NCI-H2196 treated with DMSO at 0.1 percent for 48 hours (cell line): ENCODE measurements around the gene SYNJ1.
"Not testable (repeated sequence)": the region's sequence is repeated elsewhere in the genome, so short reads cannot be mapped to it uniquely, and the experiment has no call there.

Source experiments
- DNase-seq: peaks from one replicate; lab custom pipeline; 2025; ENCODE audit not compliant: unreplicated experiment; lab: John Stamatoyannopoulos, UW

SYNJ1 gene

DNA sequence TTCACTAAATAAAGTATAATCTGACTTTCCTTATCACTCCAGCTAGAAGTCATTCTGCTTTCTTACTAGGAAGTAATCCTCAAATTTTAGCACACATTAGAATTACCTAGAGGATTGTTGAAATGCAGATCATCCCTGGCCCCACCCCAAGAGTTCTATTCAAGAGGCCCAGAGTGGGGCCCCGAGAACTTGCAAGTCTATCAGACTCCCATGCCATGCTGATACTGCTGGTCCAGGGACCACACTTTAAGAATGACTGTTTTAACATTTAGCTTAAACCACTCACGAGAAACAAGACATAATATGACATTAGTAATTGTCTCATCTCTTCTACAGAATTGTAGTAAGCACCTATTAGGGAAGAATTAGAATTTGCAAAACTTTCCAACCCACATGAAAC, 7.7 kb upstream of the SYNJ1 start:
- no peak for DNase-seq

DNA sequence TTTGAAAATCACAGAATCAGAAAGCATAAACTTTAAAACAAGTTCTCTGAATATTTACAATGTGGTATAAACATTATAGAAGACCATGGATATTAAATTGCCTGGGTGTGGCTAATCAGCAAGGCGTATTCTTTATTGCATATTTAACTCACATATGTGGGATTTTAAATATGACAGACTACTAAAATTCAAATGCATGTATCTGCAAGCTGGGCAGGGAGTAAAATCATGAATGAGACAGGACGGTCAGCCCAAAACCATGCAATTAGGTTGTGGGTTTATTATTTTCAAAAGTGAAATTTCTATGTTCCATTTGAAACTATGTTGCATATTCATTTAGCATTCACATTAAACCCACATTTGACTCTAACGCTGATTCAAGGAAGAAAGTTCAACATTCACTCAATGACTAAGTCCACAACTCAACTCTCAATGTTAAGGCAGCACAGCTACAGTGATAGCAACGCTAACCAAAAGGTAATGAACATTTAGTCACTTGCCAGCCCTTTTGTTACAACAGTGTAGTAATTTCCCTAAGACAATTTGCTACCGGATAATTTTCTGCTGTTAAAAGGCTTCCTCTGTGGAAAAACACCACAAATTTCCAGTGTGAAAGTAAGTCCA, 6.3 kb upstream of the SYNJ1 start:
- DNase-seq = no peak

DNA sequence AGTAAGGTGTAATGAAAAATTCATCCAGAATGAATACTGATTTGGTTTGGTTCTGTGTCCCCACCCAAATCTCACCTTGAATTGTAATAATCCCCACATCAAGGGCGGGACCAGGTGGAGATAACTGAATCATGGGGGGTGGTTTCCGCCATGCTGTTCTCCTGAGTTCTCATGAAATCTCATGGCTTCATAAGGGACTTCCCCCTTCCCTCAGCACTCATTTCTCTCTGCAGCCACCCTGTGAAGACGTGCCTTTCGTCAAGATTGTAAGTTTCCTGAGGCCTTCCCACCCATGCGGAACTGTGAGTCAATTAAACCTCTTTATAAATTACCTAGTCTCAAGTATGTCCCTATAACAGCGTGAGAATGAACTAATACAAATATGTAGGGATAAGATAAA, 5.5 kb upstream of the SYNJ1 start:
- DNase-seq = no peak

DNA sequence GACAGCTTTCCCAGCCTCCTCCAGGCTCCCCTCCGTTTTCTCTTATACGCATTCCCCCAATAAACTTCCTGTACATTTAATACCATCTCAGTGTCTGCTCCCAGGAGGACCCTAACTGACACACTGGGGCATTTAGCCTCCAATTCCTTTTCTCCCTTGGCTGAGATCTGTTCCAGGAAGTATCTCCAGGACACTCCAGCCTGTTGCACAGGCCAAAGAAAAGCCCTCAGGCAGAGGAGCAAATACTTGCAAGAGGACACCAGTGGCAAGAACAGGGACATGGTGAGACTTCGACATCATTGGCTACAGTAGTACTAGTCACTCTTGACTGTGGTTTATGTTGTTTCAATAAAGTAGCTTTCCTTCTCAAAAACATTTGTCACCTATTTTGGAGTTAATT, 4.7 kb upstream of the SYNJ1 start:
- DNase-seq = no peak

DNA sequence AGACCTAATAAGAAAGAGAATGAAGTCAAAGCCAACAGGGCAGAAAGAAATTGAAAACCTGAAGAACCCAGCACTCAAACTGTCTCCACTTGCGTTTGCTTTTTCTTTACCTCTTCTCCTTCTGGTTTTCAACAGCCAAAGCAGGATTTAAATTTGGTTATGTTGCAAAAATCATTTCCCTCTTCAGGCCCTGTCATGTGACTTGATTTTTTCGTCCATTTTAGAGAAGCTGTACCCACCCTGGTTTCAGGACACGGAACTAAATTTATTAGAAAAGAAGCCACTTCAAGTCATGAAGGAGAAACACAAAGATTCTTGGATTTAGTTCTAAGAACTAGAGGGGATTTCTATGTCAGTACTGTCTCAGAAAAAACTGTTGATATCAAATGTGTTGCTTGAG, 1.0 kb upstream of the SYNJ1 start:
- no peak for DNase-seq

DNA sequence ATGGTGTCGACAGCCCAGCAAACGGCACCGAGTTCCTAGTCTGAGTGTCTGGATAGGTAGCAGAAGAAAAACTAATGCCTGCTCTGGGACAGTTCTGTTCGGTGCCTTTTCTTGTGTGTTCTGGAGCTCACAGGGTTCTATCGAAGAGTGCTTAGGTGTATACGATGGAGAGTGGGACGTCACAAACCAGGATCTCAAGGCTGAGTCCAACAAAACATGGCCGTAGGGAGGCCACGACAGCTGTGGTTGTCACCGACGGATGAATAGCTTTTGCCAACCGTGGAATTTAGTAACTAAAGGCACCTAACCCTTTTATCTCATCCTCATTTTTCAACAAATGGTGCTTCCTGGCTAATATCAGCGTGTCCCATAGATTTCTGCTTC, 635 bp upstream of the SYNJ1 start:
- DNase-seq = no peak

DNA sequence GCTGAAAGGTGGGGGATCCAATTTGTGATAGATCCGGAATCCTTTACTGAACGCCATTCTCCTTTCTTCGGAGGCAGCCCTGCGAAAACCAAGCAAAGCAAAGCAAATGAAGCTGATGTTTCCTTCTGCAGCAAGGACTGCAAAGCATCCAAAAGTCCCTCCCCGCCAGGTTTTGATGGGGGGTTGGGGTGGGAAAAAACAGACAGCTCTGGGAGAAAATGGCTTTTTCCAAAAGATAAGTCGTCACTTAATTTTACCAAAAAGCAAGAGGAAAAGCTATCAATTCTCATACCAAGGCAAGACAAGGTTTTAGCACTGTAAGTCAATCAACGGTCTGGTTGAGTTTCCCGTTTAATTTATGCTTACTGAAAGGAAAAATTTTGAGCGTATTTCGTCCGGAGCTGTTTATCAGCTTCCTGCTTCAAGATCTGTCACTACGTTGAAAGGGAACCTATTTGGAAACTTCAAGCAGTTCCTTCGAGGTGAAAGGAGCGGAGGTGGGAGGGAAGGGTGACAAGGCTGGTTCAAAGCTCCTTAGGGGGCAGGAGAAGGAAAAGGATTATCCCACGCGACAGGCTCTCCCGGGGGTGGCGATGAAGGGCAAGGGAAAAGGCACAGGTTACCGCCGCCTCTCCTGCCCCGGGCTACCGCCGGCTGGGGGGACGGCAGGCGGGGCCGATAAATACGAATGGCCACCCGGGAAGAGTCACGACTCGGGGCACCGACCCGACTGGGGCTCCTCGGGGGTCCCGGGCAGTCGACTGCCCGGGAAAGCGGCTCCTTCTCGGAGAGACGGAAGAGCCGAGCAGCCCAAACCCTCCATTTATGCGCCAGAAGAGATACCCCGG, 750 bp downstream of the SYNJ1 start:
- DNase-seq = no peak

DNA sequence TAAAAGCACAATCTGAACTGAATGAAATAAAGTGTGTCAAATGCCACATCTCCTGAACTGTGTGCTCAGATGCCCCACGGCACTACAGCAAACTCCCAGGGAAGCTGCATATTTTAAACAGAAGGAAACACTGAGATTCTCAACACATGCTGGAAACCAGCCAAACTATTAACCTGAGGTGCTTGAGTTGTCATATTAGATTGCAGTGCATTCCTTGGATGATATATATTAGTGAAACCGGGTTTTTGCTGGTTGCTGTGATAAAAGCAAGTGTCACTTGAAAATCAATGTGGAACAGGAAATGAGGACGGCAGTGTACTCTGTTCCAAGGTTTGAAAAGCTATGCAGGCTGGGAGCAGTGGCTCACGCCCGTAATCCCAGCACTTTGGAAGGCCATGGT, 8.7 kb downstream of the SYNJ1 start:
- DNase-seq = no peak

DNA sequence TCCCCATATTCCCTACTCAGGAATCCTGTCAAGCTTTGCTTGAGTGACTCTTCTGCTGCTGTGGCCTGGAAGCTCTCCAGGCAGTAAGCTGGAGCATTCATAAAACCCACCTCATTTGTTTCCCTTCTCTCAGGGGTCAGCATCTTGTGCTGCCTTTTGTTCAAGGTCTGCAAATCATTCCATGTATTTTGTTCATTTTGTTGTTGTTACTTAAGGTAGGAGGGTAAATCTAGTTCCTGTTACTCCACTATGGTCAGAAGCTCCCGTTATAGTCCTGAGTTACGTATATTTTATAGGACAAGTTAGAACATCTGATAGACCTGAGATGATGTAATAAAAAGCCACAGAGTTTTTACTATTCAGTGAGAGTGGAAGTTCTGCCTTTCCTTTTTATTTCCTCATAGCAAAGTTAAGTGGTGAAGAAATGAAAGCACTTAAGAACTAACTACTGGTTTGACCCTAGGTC, 9.9 kb downstream of the SYNJ1 start:
- DNase-seq = no peak

DNA sequence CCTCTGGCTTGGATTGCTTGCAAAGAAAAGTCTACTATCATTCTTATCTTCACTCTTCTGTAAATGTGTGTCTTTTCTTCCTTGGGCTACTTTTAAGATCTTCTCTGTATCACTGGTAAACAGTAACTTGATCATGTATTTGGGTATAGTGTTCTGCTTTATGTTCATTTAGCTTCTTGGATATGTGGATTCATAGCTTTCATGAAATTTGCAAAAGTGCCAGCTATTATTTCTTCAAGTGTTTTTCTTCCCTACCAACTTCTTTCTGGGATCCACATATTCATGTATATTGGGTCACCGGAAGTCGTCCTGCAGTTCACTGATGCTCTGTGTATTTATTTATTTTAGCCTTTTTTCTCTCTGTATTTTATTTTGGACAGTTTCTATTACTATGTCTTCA, 11.3 kb downstream of the SYNJ1 start:
- no peak for DNase-seq

DNA sequence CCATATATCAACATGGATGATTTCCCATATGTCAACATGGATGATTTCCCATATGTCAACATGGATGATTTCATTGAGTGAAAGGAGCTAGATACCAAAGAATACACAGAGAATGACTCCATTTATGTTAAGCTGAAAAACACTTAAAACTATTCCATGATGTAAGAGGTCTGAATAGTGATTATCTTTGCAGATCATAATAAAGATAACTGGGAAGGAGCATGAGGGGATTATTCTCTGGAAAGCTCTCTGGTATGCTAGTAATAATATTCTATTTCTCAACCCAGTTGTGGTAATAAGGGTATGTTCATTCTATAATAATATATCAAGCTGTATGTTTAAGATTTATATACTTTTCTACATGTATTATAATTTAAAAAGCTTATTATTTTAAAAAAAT, 14.1 kb downstream of the SYNJ1 start:
- DNase-seq = no peak

DNA sequence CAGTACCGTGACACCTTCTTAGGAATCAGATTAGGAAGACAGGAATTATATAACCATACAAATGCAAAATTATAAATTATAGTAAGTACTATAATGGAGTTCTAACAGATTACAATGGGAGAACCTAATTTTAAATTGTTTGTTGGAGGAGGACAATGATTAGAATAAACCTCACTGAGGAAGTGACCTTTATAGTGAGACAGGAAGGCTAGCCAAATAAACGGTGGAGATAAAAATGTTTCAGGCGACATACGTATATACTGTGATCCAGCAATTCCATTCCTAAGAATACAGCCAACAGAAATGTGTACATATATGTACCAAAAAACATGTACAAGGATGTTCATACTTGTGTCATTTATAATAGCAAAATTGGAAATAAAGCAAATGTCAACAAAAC, 15.2 kb downstream of the SYNJ1 start:
- DNase-seq = no peak

DNA sequence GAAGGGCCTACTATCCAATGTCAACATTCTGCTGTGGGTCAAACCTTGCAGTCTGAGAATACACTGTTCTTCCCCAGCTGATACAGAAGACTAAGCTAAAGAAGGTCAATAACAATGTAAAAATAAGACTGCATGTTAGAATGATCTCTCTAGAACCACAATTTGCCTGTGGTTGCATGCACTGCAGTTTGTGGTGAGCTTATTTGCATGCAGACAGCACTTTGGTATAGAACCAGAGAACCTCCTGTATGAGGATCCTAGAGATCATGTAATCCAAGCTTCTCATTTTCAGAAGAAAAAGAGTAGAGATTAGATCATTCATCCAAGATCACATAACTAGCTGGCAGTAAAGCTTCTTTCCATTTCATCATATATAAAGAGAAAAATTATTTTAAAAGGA, 15.8 kb downstream of the SYNJ1 start:
- DNase-seq = no peak

DNA sequence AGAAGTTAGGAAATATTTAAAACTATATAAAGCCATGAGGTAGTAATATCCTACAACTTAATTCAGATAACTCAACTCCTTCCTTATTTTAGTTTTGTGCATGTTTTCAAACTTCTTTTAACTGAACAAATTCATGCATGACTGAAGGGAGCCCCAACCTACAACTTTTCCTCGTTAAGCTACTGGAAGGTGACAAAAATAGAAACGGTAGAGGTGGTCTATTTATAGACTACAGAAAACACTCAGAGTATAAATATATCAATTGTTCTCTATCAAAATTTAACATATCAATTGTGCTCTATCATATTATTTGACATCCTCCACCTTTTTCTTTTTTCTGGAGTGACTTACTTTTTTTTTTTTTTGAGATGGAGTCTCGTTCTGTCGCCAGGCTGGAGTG, 16.8 kb downstream of the SYNJ1 start:
- no peak for DNase-seq

DNA sequence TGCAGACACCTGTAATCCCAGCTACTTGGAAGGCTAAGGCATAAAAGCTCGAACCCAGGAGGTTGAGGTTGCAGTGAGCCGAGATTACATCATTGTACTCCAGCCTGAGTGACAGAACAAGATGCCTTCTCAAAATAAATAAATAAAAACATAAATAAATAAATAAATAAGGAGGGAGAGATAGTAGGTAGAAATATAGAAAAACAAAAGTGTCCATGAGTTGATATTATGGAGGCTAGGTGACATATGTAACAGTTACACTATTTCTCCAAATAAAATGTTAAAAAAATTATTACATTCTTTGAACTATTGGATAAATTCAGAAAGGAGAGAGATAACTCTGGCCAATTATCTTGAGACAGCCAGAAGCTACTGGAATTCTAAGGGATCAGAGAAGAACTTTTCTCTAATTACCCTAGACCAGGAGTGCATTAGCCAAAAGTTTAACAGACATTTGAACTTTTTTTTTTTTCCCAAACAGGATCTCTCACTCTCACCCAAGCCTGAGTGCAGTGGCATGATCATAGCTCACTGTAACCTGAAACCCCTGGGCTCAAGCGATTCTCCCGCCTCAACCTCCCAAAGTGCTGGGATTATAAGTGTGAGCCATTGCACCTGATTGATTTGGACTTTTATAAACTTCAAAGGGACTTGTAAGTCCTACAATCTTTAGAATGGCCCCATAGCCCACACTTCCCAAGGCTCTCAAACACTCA, 17.6 kb downstream of the SYNJ1 start:
- DNase-seq = no peak

DNA sequence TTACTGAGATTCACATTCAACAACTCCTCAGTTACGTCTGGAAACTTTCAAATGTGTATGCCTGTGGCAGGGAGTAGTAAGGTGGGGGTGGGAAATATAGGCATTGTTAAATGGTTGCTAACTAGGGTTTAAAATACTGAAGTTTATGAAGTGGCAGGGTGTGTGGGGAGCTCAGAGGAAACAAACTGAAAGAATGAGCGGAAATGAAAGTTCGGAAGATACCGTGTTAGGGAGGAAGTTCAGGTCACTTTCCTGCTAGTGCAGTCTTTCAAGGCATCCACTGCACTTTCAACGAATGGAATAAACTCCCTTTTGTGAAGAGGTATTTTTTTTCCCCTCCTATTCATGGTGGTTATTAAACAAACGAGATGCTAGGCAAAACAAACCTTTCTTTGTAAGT, 19.7 kb downstream of the SYNJ1 start:
- no peak for DNase-seq

DNA sequence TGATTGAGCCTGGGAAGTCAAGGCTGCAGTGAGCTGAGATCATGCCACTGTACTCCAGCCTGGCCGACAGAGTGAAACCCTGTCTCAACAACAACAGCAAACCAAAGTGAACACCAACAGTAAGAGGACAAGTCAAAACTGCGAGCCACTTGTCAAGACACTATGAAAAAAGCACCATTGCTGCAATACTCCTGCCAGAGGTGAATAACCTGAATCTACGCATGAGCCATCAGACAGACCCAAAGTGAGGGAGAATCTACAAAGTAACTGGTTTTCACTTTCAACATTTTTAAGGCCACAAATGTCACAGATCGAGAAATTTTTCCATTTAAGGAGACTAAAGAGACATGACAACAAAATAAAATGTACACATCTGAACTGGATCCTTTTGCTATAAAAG, 21.9 kb downstream of the SYNJ1 start:
- no peak for DNase-seq

DNA sequence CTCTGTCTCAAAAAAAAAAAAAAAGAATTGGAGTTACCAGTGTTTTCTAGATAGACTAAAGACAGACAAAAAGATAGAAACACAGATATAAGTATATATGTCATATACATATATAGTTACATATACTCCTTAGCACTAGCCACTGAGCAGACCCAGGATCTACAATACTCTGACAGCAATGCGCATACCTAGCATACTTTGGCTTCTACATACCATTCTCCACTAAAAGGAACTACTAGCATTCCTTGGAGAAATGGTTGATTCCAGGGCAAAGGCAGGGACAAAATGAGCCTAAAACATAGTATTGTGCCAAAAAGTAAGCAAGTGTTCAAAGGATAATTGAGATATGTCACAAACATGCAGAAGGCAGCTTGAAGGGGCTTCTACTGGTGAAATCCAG, 22.7 kb downstream of the SYNJ1 start:
- no peak for DNase-seq

DNA sequence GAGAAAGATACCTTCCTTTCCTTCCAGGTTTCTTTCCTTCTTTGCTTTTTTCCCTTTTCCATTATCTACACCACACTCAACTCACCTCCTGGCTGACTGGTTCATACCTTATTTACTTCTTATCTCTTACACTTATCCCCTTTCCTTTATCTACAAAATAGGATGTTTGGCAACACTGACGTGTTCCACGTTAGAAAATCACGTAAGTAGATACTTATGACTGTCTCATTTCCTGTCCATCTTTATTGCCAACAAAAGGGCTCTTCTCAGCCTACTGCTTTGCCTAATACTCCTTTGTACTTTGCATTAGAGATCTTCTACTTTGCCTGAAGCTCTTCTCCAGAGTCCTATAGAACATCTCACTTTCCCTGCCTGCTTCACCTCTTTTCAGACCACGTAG, 25.1 kb downstream of the SYNJ1 start:
- DNase-seq = peak; percentile 20

DNA sequence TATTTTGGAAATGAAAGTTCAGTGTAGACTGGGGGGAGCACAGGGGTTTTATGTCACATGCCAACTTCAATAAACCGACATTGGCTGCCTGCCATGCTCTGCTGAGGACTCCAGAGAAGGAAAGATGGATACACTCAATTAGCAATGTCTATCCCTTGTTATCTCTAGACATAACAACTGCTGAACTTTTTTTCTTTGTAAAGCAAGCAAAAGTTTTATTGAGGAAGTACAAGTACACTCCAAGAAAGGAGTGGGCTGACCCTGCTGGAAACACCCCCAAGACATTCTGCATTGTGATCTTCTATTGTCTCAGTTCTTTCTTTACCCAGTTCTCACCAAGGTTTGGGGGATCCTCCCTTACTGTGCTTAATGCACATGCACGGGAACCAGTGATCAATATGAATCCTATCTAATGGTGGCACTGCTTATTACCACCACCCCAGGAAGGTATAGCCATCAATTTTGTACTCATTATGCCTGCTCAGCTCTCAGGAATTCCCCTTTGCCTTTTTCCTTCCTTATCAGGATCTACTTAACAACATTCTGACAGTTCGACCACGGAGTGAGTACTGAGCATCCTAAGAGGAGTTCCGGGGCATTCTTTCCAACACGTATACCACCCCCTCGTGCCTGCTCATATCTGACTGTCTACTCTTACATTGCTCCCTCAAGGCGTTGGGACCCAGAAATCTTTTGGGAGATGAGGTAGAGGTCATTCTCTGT, 28.7 kb downstream of the SYNJ1 start:
- no peak for DNase-seq

DNA sequence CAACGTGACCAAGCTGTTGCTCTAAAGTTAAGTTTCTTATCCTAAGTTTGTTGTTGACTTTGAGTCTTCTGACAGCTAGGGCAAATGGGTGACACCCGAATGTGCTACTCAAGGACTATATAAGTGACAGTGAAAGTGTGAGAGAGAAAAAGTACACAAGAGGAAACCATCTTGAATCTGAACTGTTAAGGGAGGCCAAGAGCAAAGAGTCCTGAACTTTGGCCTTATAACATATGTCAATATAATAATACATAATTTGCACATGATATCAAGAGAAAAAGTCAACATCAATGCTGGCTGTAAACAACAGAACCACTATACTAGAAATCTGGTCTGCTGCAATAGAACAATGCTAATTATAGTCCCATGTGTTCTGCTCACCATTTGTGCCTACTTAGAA, 29.5 kb downstream of the SYNJ1 start:
- no peak for DNase-seq

DNA sequence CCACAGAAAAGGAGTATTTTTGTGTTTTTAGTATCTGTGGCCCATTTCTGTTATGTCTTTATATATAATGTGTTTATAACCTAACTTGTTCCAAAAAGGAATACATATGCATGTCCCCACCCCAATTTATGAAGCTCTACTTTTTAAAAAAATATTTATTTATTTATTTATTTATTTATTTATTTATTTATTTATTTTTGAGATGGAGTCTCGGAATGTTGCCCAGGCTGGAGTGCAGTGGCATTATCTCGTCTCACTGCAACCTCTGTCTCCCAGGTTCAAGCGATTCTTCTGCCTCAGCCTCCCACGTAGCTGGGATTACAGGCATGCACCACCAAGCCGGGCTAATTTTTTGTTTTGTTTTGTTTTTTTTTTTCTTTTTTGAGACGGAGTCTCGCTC, 32.3 kb downstream of the SYNJ1 start:
- not testable (repeated sequence) for DNase-seq
